ENCODE data around the gene MIPOL1. TPM values are rescaled to one million over a fixed set of nuclear protein-coding genes. Genes with fewer than 3 reads are reported as not detected.

Gene MIPOL1
- total RNA-seq, 1 experiment from 2014 or later = 15.4 TPM

GRCh38 chr14:37262649-37263048 is 64.9 kb downstream of the MIPOL1 start:
- CTCF ChIA-PET = no interaction called here
- no peak overlapping the region for H3K4me3 ChIP-seq (replicated peaks in 1 of 2; ENCODE audit: low read depth in 1 of 2, low read length in 2 of 2)
- RAD21 ChIA-PET (ENCODE audit: low non-redundant PET in 1 of 2, low total read pairs in 2 of 2, uncharacterized antibody in 2 of 2, unreplicated experiment in 2 of 2) = no interaction called here
- H3K9ac ChIP-seq (ENCODE audit: low read length) = no peak overlapping the region
- H3K27ac ChIP-seq (ENCODE audit: low read depth, low read length) = no peak overlapping the region
- no peak for TF ChIP-seq EZH2phosphoT487 (IDR thresholded peaks at IDR 0.05; ENCODE audit: borderline replicate concordance)
- no peak for TF ChIP-seq EGR1 (IDR thresholded peaks at IDR 0.05; ENCODE audit: low read depth)
- intact Hi-C loops (cut with micrococcal nuclease) = no loop called here
- ATAC-seq (no peak), DNase-seq (ENCODE audit: low read depth, low spot score) (no peak)
- no peak overlapping the region for H3K4me2 ChIP-seq (ENCODE audit: low read length)
- POLR2A ChIA-PET = no interaction called here
- H4K20me1 ChIP-seq (ENCODE audit: insufficient read depth) = no peaks in the 10 kb centered on the region
- no peaks in the 10 kb centered on the region for H3K79me2 ChIP-seq (ENCODE audit: insufficient read depth, low read length)
- H2AFZ ChIP-seq (ENCODE audit: low read depth, low read length, poor library complexity, severe bottlenecking) = no peak overlapping the region
- BruUV-seq (replicated peaks) = no TSS peak
- H3K9me2 ChIP-seq (ENCODE audit: insufficient read depth) = no peaks in the 10 kb centered on the region
- no peaks in the 10 kb centered on the region for H3K4me1 ChIP-seq (ENCODE audit: control insufficient read depth in 1 of 2, insufficient read depth in 2 of 2, low read length in 2 of 2)
- H3K36me3 ChIP-seq (ENCODE audit: control insufficient read depth in 1 of 2, insufficient read depth in 2 of 2, low read length in 2 of 2) = no peaks in the 10 kb centered on the region
- H3K27me3 ChIP-seq (ENCODE audit: insufficient read depth, low read length) = no peaks in the 10 kb centered on the region
- no peaks in the 10 kb centered on the region for H3K9me3 ChIP-seq (ENCODE audit: control insufficient read depth in 1 of 2, insufficient read depth in 1 of 2, low read depth in 1 of 2, low read length in 2 of 2)

- TF ChIP-seq EZH2 (IDR thresholded peaks at IDR 0.05) = no peak
- no peak for TF ChIP-seq EGR1 (IDR thresholded peaks at IDR 0.05; ENCODE audit: low read depth)
- TF ChIP-seq MAX (IDR thresholded peaks at IDR 0.05) = no peak
- TF ChIP-seq ELF1 (IDR thresholded peaks at IDR 0.05; ENCODE audit: borderline replicate concordance, low read depth) = no peak
- no peak for TF ChIP-seq YY1 (IDR thresholded peaks at IDR 0.05; ENCODE audit: extremely low read depth, insufficient replicate concordance, low read depth, low read length)
- no peaks in the 10 kb centered on the region for H3K9me3 ChIP-seq (ENCODE audit: control insufficient read depth in 1 of 2, insufficient read depth in 1 of 2, low read depth in 1 of 2, low read length in 2 of 2)
- H3K9ac ChIP-seq (ENCODE audit: low read length) = no peak overlapping the region
- intact Hi-C loops (cut with micrococcal nuclease) = no loop called here
- H3K36me3 ChIP-seq (ENCODE audit: control insufficient read depth in 1 of 2, insufficient read depth in 2 of 2, low read length in 2 of 2) = no peaks in the 10 kb centered on the region
- ATAC-seq = no peak
- DNase-seq (ENCODE audit: low read depth, low spot score) = no peak
- H3K9me2 ChIP-seq (ENCODE audit: insufficient read depth) = no peaks in the 10 kb centered on the region
- no peaks in the 10 kb centered on the region for H3K79me2 ChIP-seq (ENCODE audit: insufficient read depth, low read length)
- no peak overlapping the region for H3K4me2 ChIP-seq (ENCODE audit: low read length)
- H3K27ac ChIP-seq (ENCODE audit: low read depth, low read length) = no peak overlapping the region
- no TSS peak for BruUV-seq (replicated peaks)
- ChIA-PET POLR2A (no interaction called here), RAD21 (ENCODE audit: low non-redundant PET in 1 of 2, low total read pairs in 2 of 2, uncharacterized antibody in 2 of 2, unreplicated experiment in 2 of 2) (no interaction called here), CTCF (no interaction called here)
- H4K20me1 ChIP-seq (ENCODE audit: insufficient read depth) = no peaks in the 10 kb centered on the region
- H3K27me3 ChIP-seq (ENCODE audit: insufficient read depth, low read length) = no peaks in the 10 kb centered on the region
- H3K4me1 ChIP-seq (ENCODE audit: control insufficient read depth in 1 of 2, insufficient read depth in 2 of 2, low read length in 2 of 2) = no peaks in the 10 kb centered on the region
- H3K4me3 ChIP-seq (replicated peaks in 1 of 2; ENCODE audit: low read depth in 1 of 2, low read length in 2 of 2) = no peak overlapping the region
- no peak overlapping the region for H2AFZ ChIP-seq (ENCODE audit: low read depth, low read length, poor library complexity, severe bottlenecking)
These were observed 66.0 kb downstream of the MIPOL1 start for GRCh38 chr14:37263656-37264236.

Data from HCT116 (cell line).